GM18507 (cell line): ENCODE measurements around the gene ERCC5.

ENCODE experiments used
- DNase-seq: peaks from one replicate; pipeline ENCODE4 v3.0.0; 2011; ENCODE audit warnings: low read depth; ENCODE audit not compliant: insufficient read length; ENCODE audit errors: extremely low spot score
- FAIRE-seq: peaks from 2 replicates; lab custom pipeline; 2011; peaks lifted over from hg19 to GRCh38; lab: Jason Lieb, UNC

Gene ERCC5

GRCh38 chr13:102877303-102877702 lies 31.5 kb downstream of the ERCC5 start:
- no peak for DNase-seq

GRCh38 chr13:102878481-102878880 lies 32.6 kb downstream of the ERCC5 start:
- no peak for FAIRE-seq

More at GRCh38 chr13:102877303-102877702, 31.5 kb downstream of the ERCC5 start:
- FAIRE-seq = no peak

GRCh38 chr13:102879793-102880499 lies 34.1 kb downstream of the ERCC5 start:
- peak; percentile 21 for FAIRE-seq

More at GRCh38 chr13:102878481-102878880, 32.6 kb downstream of the ERCC5 start:
- no peak for DNase-seq

GRCh38 chr13:102881819-102882686 lies 36.2 kb downstream of the ERCC5 start:
- DNase-seq = no peak
- FAIRE-seq = no peak

More at GRCh38 chr13:102879793-102880499, 34.1 kb downstream of the ERCC5 start:
- DNase-seq = no peak

- no peak for DNase-seq
- no peak for FAIRE-seq
Observed at GRCh38 chr13:102892503-102892902, 46.7 kb downstream of the ERCC5 start.

GRCh38 chr13:102897371-102898138 lies 51.7 kb downstream of the ERCC5 start:
- FAIRE-seq = no peak
- DNase-seq = no peak

- DNase-seq (no peak), FAIRE-seq (no peak)
Observed at GRCh38 chr13:102900193-102900608, 54.4 kb downstream of the ERCC5 start.

GRCh38 chr13:102901056-102901455 lies 55.2 kb downstream of the ERCC5 start:
- FAIRE-seq = no peak
- no peak for DNase-seq

- FAIRE-seq (no peak), DNase-seq (no peak)
Observed at GRCh38 chr13:102901615-102902305, 55.9 kb downstream of the ERCC5 start.

GRCh38 chr13:102902789-102903347 lies 57.0 kb downstream of the ERCC5 start:
- FAIRE-seq = no peak

GRCh38 chr13:102903659-102904407 lies 58.0 kb downstream of the ERCC5 start:
- FAIRE-seq = peak; percentile 65

More at GRCh38 chr13:102902789-102903347, 57.0 kb downstream of the ERCC5 start:
- no peak for DNase-seq

GRCh38 chr13:102904408-102904862 lies 58.6 kb downstream of the ERCC5 start:
- DNase-seq = no peak

More at GRCh38 chr13:102903659-102904407, 58.0 kb downstream of the ERCC5 start:
- DNase-seq = no peak

GRCh38 chr13:102905905-102906771 lies 60.3 kb downstream of the ERCC5 start:
- FAIRE-seq = no peak
- DNase-seq = no peak

More at GRCh38 chr13:102904408-102904862, 58.6 kb downstream of the ERCC5 start:
- FAIRE-seq = no peak

- FAIRE-seq (peak; percentile 72), DNase-seq (no peak)
Observed at GRCh38 chr13:102907016-102907756, 61.4 kb downstream of the ERCC5 start.

- DNase-seq (no peak), FAIRE-seq (no peak)
Observed at GRCh38 chr13:102907886-102908515, 62.2 kb downstream of the ERCC5 start.

GRCh38 chr13:102909971-102910370 lies 64.1 kb downstream of the ERCC5 start:
- FAIRE-seq (no peak), DNase-seq (no peak)
